H1 (cell line): ENCODE results near the gene PASD1. TPM values are rescaled to one million over a fixed set of nuclear protein-coding genes. Genes with fewer than 3 reads are reported as not detected.
A peak's percentile ranks its signal among the peaks of the same experiment; 100 is the strongest.

Experiments used
- CTCF ChIA-PET: fragments of 300-600 bp; sonication (Branson Sonifier 250); formaldehyde crosslinking; loops from one replicate; lab custom pipeline; 2021; ENCODE audit not compliant: partially characterized antibody; lab: Charles Lee
- POLR2A ChIA-PET: fragments of 300-600 bp; sonication (Branson Sonifier 250); formaldehyde crosslinking; loops from one replicate; lab custom pipeline; 2021; ENCODE audit warnings: inconsistent platforms; ENCODE audit not compliant: partially characterized antibody; lab: Charles Lee
- DNase-seq, 2 experiments: peaks; one replicate each; pipeline versions ENCODE4 v3.0.0 to v3.0.0-alpha.2; 2010 to 2022; ENCODE audit warnings: low spot score in 2 of 2, low read depth in 1 of 2, mixed read lengths in 1 of 2
- FAIRE-seq: peaks from 2 replicates; lab custom pipeline; 2011; peaks lifted over from hg19 to GRCh38; lab: Jason Lieb, UNC
- H2AFZ ChIP-seq: 2 replicates; pipeline ENCODE4 v1.8.1; 2012; ENCODE audit warnings: low read length, inconsistent platforms
- H2AK5ac ChIP-seq: 2 replicates; pipeline ENCODE4 v1.6.1; 2013; ENCODE audit warnings: low read depth, low read length
- H2BK120ac ChIP-seq: replicated peaks from 2 replicates; pipeline ENCODE3; 2013; ENCODE audit warnings: low read depth, low read length, inconsistent platforms
- H2BK12ac ChIP-seq: 2 replicates; pipeline ENCODE4 v1.6.1; 2013; ENCODE audit warnings: low read depth, low read length
- H2BK15ac ChIP-seq: 2 replicates; pipeline ENCODE4 v1.6.1; 2013; ENCODE audit warnings: low read length
- H2BK20ac ChIP-seq: 2 replicates; pipeline ENCODE4 v1.6.1; 2013; ENCODE audit warnings: low read length
- H2BK5ac ChIP-seq: 2 replicates; pipeline ENCODE4 v1.6.1; 2013; ENCODE audit warnings: low read depth, low read length
- H3K14ac ChIP-seq: 2 replicates; pipeline ENCODE4 v1.6.1; 2013; ENCODE audit warnings: inconsistent platforms; ENCODE audit not compliant: insufficient read length
- H3K18ac ChIP-seq: 2 replicates; pipeline ENCODE4 v1.6.1; 2013; ENCODE audit warnings: low read length; ENCODE audit errors: extremely low read depth
- H3K23ac ChIP-seq: 2 replicates; pipeline ENCODE4 v1.6.1; 2013; ENCODE audit warnings: inconsistent platforms; ENCODE audit not compliant: insufficient read length
- H3K23me2 ChIP-seq: 2 replicates; pipeline ENCODE4 v1.6.1; 2013; ENCODE audit warnings: low read depth, low read length
- H3K27ac ChIP-seq: 2 replicates; pipeline ENCODE4 v1.6.1; 2011; ENCODE audit warnings: low read depth, low read length, inconsistent platforms
- H3K27me3 ChIP-seq, 4 experiments: replicated peaks in 1 of 4; 1 replicate in 1 of 4; 2 replicates in 3 of 4; pipeline versions ENCODE4 v1.6.1 to v1.8.1; 2011 to 2013; ENCODE audit warnings: low read length in 3 of 4, mild to moderate bottlenecking in 3 of 4, inconsistent platforms in 2 of 4, mixed read lengths in 2 of 4, moderate library complexity in 1 of 4; ENCODE audit not compliant: control insufficient read depth in 3 of 4, insufficient read depth in 3 of 4; ENCODE audit errors: extremely low read depth in 1 of 4
- H3K36me3 ChIP-seq, 4 experiments: 2 replicates each; pipeline versions ENCODE4 v1.6.1 to v1.8.1; 2011 to 2013; ENCODE audit warnings: mild to moderate bottlenecking in 4 of 4, low read length in 3 of 4, moderate library complexity in 2 of 4, control low read depth in 1 of 4, inconsistent platforms in 1 of 4; ENCODE audit not compliant: insufficient read depth in 4 of 4, control insufficient read depth in 2 of 4
- H3K4ac ChIP-seq: replicated peaks from 2 replicates; pipeline ENCODE3; 2013; ENCODE audit warnings: low read length, low read depth, mixed read lengths, inconsistent platforms; ENCODE audit not compliant: insufficient read length
- H3K4me1 ChIP-seq, 4 experiments: replicated peaks in 1 of 4; 1 replicate in 1 of 4; 2 replicates in 3 of 4; pipeline versions ENCODE4 v1.6.1 to v1.8.1; 2011 to 2013; ENCODE audit warnings: low read length in 3 of 4, inconsistent platforms in 2 of 4, mixed read lengths in 1 of 4; ENCODE audit not compliant: insufficient read depth in 4 of 4, control insufficient read depth in 3 of 4
- H3K4me2 ChIP-seq, 2 experiments: 2 replicates each; pipeline versions ENCODE4 v1.6.1 to v1.8.1; 2011 to 2013; ENCODE audit warnings: low read depth in 2 of 2, low read length in 2 of 2, control low read depth in 1 of 2, inconsistent platforms in 1 of 2, mild to moderate bottlenecking in 1 of 2; ENCODE audit not compliant: insufficient read depth in 1 of 2
- H3K4me3 ChIP-seq, 4 experiments: fragments of 200-600, 300-600 bp in 1 of 4; sonication (generic), shearing (Covaris generic), sonication (Bioruptor Twin) in 1 of 4; 2 replicates each; pipeline versions ENCODE4 v1.5.1 to v1.8.1; 2011 to 2016; ENCODE audit warnings: low read length in 4 of 4, low read depth in 3 of 4, control low read depth in 2 of 4, inconsistent platforms in 2 of 4, mild to moderate bottlenecking in 2 of 4, mixed read lengths in 1 of 4, moderate library complexity in 1 of 4; ENCODE audit not compliant: insufficient read depth in 2 of 4; ENCODE audit errors: extremely low read depth in 1 of 4
- H3K56ac ChIP-seq: replicated peaks from 2 replicates; pipeline ENCODE3; 2013; ENCODE audit warnings: low read depth, mild to moderate bottlenecking, mixed read lengths, low read length, inconsistent platforms; ENCODE audit not compliant: insufficient read length
- H3K79me1 ChIP-seq: 2 replicates; pipeline ENCODE4 v1.6.1; 2013; ENCODE audit warnings: low read depth, low read length, control low read depth
- H3K79me2 ChIP-seq, 2 experiments: 2 replicates each; pipeline versions ENCODE4 v1.6.1 to v1.8.1; 2012 to 2013; ENCODE audit warnings: low read length in 2 of 2, mild to moderate bottlenecking in 2 of 2, inconsistent platforms in 1 of 2; ENCODE audit not compliant: insufficient read depth in 2 of 2, control insufficient read depth in 1 of 2
- H3K9ac ChIP-seq, 4 experiments: replicated peaks in 1 of 4; 1 replicate in 1 of 4; 2 replicates in 3 of 4; pipeline versions ENCODE4 v1.6.1 to v1.8.1; 2011 to 2013; ENCODE audit warnings: low read depth in 3 of 4, low read length in 3 of 4, control low read depth in 2 of 4, mild to moderate bottlenecking in 2 of 4, moderate library complexity in 2 of 4, inconsistent platforms in 1 of 4; ENCODE audit errors: extremely low read depth in 1 of 4
- H3K9me3 ChIP-seq, 2 experiments: 2 replicates each; pipeline versions ENCODE4 v1.6.1 to v1.8.1; 2012 to 2013; ENCODE audit warnings: mild to moderate bottlenecking in 2 of 2, moderate library complexity in 2 of 2, control low read depth in 1 of 2, inconsistent platforms in 1 of 2, low read depth in 1 of 2, low read length in 1 of 2, mixed read lengths in 1 of 2; ENCODE audit not compliant: insufficient read depth in 2 of 2
- H4K20me1 ChIP-seq, 2 experiments: replicated peaks in 1 of 2; 2 replicates each; pipeline versions ENCODE3 to v1.8.1; 2011 to 2013; ENCODE audit warnings: inconsistent platforms in 2 of 2, low read length in 2 of 2, mild to moderate bottlenecking in 1 of 2; ENCODE audit not compliant: insufficient read depth in 2 of 2, control insufficient read depth in 1 of 2
- H4K5ac ChIP-seq: 2 replicates; pipeline ENCODE4 v1.6.1; 2013; ENCODE audit warnings: low read length, low read depth, mixed read lengths, inconsistent platforms; ENCODE audit not compliant: insufficient read length
- H4K8ac ChIP-seq: 2 replicates; pipeline ENCODE4 v1.8.0; 2013; ENCODE audit warnings: mild to moderate bottlenecking, moderate library complexity, low read length, inconsistent platforms; ENCODE audit not compliant: insufficient read depth; ENCODE audit errors: extremely low read depth
- H4K91ac ChIP-seq: replicated peaks from 2 replicates; pipeline ENCODE3; 2013; ENCODE audit warnings: low read length, mixed read lengths, inconsistent platforms; ENCODE audit not compliant: insufficient read length
- ASH2L ChIP-seq: fragments of 200-600, 300-600 bp; sonication (generic); IDR thresholded peaks from one replicate; pipeline ENCODE4 v1.7.1; 2017; ENCODE audit warnings: low read length
- CEBPB ChIP-seq: IDR thresholded peaks from 2 replicates; pipeline ENCODE4 v1.6.1; 2012; ENCODE audit warnings: low read depth, low read length
- E2F6 ChIP-seq: IDR thresholded peaks from 2 replicates; pipeline ENCODE4 v1.6.1; 2012; ENCODE audit warnings: inconsistent platforms
- GABPA ChIP-seq: IDR thresholded peaks from 2 replicates; pipeline ENCODE4 v1.6.1; 2011; ENCODE audit warnings: mild to moderate bottlenecking, low read length, moderate library complexity, borderline replicate concordance; ENCODE audit not compliant: insufficient read depth
- GTF2F1 ChIP-seq: IDR thresholded peaks from 2 replicates; pipeline ENCODE4 v1.6.1; 2012; ENCODE audit warnings: low read depth, low read length, improper control_type of control experiment, borderline replicate concordance
- KDM4A ChIP-seq: IDR thresholded peaks from one replicate; pipeline ENCODE4 v1.7.1; 2012; ENCODE audit warnings: low read depth, mild to moderate bottlenecking, moderate library complexity, low read length, inconsistent platforms; ENCODE audit not compliant: severe bottlenecking
- RAD21 ChIP-seq, 2 experiments: IDR thresholded peaks in 1 of 2; conservative IDR thresholded peaks in 1 of 2; 2 replicates each; pipeline ENCODE4 v1.6.1; 2011; ENCODE audit warnings: low read depth in 2 of 2, low read length in 2 of 2, improper control_type of control experiment in 1 of 2, inconsistent platforms in 1 of 2, mild to moderate bottlenecking in 1 of 2, moderate library complexity in 1 of 2
- RBBP5 ChIP-seq: IDR thresholded peaks from 2 replicates; pipeline ENCODE4 v1.7.1; 2012; ENCODE audit warnings: low read depth, mild to moderate bottlenecking, inconsistent platforms, low read length, moderate library complexity, borderline replicate concordance
- SP1 ChIP-seq: IDR thresholded peaks from 2 replicates; pipeline ENCODE4 v1.6.1; 2011; ENCODE audit warnings: low read depth, low read length
- SUZ12 ChIP-seq: fragments of 200-600 bp; sonication (generic); IDR thresholded peaks from 2 replicates; pipeline ENCODE4 v1.6.1; 2012; ENCODE audit warnings: mild to moderate bottlenecking, inconsistent platforms, low read length, moderate library complexity, mixed read lengths
- TAF7 ChIP-seq: optimal IDR thresholded peaks from 2 replicates; pipeline ENCODE3; 2011; ENCODE audit warnings: low read depth, mild to moderate bottlenecking, inconsistent platforms, low read length, moderate library complexity, borderline replicate concordance
- WGBS, 2 experiments: shearing (Covaris generic) in 1 of 2; methylation state at CpG; one replicate each; pipeline versions ENCODE4 v1.1.6 to v1.1.7; 2013 to 2015; ENCODE audit warnings: low lambda C conversion rate in 2 of 2, mixed read lengths in 2 of 2, inconsistent platforms in 1 of 2, low coverage in 1 of 2, missing lambda C conversion rate in 1 of 2; ENCODE audit not compliant: insufficient replicate concordance in 2 of 2, insufficient coverage in 1 of 2, insufficient read length in 1 of 2; ENCODE audit errors: extremely low coverage in 1 of 2, missing lambda C conversion rate in 1 of 2; 5-methylcytosine and 5-hydroxymethylcytosine counted together
- polyA plus RNA-seq, 7 experiments: library from polyadenylated mRNA; depleted of rRNA in 3 of 7; stranded (reverse) in 5 of 7; unstranded in 2 of 7; fragments of >200 nt in 5 of 7; fragments of 200-250 nt in 2 of 7; gene quantifications; 1 replicate in 5 of 7; 2 replicates in 1 of 7; 4 replicates in 1 of 7; pipeline versions ENCODE4 v1.2.1 to v1.2.3, GENCODE V29; 2011 to 2013; ENCODE audit warnings: missing spikeins in 2 of 7, mixed read lengths in 2 of 7
- total RNA-seq: library from RNA; stranded (reverse); fragmentation: NEBNext Ultra II Directional; extraction: Animal tissue kit (Norgen Biotek cat#: 25700); gene quantifications from 2 replicates; pipeline ENCODE4 v1.2.1, GENCODE V29; 2021

Gene PASD1
- total and polyA plus RNA-seq, 2 of the 8 experiments (the other 6 are each of a cell fraction or from before 2014, with no cell fraction given), result 0.03 to 0.09 TPM

- no peak overlapping the region for H3K56ac ChIP-seq
- TF ChIP-seq CEBPB (no peak), KDM4A (no peak), GTF2F1 (no peak), SP1 (no peak), ASH2L (no peak), E2F6 (no peak), RAD21 (IDR thresholded peaks at IDR 0.05 in 1 of 2, conservative IDR thresholded peaks at IDR 0.05 in 1 of 2; ENCODE audit: low read depth in 2 of 2, low read length in 2 of 2) (no peak), TAF7 (no peak), SUZ12 (no peak), GABPA (no peak), RBBP5 (no peak)
- TF ChIP-seq, all 59 proteins: peak for 0
- Histone ChIP-seq H2AK5ac (no peak overlapping the region), H2BK15ac (no peak overlapping the region), H4K91ac (no peak overlapping the region), H3K18ac (peak overlapping the region; percentile 48; the same call in 1 of the 2 replicates), H3K79me1 (no peaks in the 10 kb centered on the region), H3K4me3 (no peak overlapping the region), H3K4me2 (no peak overlapping the region), H2AFZ (peak overlapping the region; percentile 32; the same call in 1 of the 2 replicates), H4K8ac (no peak overlapping the region), H3K27ac (no peak overlapping the region), H3K4ac (no peak overlapping the region), H3K4me1 (peaks cover 0 to 4% (median 1%) of the 10 kb centered on the region in 4 experiments; a peak in 3 of 7 replicates), H4K5ac (no peak overlapping the region), H3K36me3 (no peaks in the 10 kb centered on the region), H3K27me3 (no peaks in the 10 kb centered on the region), H2BK20ac (no peak overlapping the region), H2BK120ac (peak overlapping the region; percentile 43), H2BK12ac (peak overlapping the region; percentile 27; the same call in 1 of the 2 replicates), H3K23ac (no peak overlapping the region), H3K9ac (no peak overlapping the region), H3K9me3 (no peaks in the 10 kb centered on the region), H3K79me2 (no peaks in the 10 kb centered on the region), H3K14ac (no peak overlapping the region), H3K23me2 (no peaks in the 10 kb centered on the region), H2BK5ac (no peak overlapping the region), H4K20me1 (no peaks in the 10 kb centered on the region)
- FAIRE-seq (no peak), DNase-seq (no peak)
- ChIA-PET CTCF (interaction anchor here (1.3 to 2.6 kb wide), 4 partner anchors 10 to 921 kb away, joined by 4 to 9 read pairs (median 6); no protein-coding TSS in a partner anchor), POLR2A (no interaction called here)
- WGBS, 2 experiments, result 58% methylated on average over 2 of the region's 5 CpGs; no CpG with 5 or more reads in 1 of the 2 experiments
Observed at GRCh38 chrX:151711154-151711553, 147.7 kb downstream of the PASD1 start.
